GM12892 (cell line): ENCODE measurements around the gene NDRG3.

Experiments used
- POLR2A ChIP-seq: IDR thresholded peaks from 2 replicates; pipeline ENCODE4 v1.6.1; 2011; ENCODE audit warnings: low read depth, low read length, control low read depth
- POLR2AphosphoS5 ChIP-seq: IDR thresholded peaks from 2 replicates; pipeline ENCODE4 v1.6.1; 2011; ENCODE audit warnings: low read depth, low read length, control low read depth
- TAF1 ChIP-seq: IDR thresholded peaks from 2 replicates; pipeline ENCODE4 v1.6.1; 2011; ENCODE audit warnings: low read depth, mild to moderate bottlenecking, control low read depth, low read length, borderline replicate concordance

DNA sequence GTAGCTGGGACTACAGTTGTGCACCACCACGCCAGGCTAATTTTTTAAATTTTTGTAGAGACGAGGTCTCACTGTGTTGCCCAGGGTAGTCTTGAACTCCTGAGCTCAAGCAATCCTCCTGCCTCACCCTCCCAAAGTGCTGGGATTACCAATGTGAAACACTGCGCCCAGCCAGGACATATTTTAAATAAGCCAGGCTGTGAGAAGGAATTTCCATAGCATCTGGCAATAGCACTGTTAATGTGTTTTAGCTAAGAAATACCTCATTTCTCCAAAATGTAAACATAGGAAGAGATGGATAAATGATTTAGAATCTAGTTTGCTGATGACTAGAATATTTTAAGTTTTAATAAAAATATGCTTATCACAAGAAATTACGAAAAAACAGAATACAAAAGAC is 72.9 kb downstream of the NDRG3 start:
- no peak for TF ChIP-seq POLR2A
- TF ChIP-seq POLR2AphosphoS5: no peak
- no peak for TF ChIP-seq TAF1
